GM19438 (cell line): ENCODE results near the gene ROM1.
"Not testable (repeated sequence)": the region's sequence is repeated elsewhere in the genome, so short reads cannot be mapped to it uniquely, and the experiment has no call there.

ENCODE experiments used
- ATAC-seq: cut with Tn5 transposase; IDR thresholded peaks from one replicate; pipeline ENCODE4 v1.9.1; 2021; ENCODE audit warnings: low read depth; ENCODE audit not compliant: unreplicated experiment

ROM1 gene

DNA sequence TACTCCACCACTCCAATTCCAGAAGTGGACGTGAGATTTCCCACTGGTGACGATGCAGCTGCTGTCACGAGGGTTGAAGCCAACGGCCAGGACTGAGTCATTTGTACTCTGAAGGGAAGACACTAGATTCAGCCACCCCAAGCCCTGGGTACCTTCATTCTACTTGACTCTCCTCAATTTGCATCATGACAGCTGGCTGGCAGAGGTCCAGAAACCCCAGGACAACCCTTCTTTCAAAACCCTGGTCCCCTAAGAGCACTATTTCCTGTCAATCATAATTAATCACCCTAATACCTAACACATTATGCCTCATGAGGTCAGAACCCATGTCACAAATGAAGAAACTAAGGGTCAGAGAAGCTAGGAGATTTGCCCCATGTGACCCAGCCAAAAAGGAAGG, 5.3 kb upstream of the ROM1 start:
- no peak for ATAC-seq

DNA sequence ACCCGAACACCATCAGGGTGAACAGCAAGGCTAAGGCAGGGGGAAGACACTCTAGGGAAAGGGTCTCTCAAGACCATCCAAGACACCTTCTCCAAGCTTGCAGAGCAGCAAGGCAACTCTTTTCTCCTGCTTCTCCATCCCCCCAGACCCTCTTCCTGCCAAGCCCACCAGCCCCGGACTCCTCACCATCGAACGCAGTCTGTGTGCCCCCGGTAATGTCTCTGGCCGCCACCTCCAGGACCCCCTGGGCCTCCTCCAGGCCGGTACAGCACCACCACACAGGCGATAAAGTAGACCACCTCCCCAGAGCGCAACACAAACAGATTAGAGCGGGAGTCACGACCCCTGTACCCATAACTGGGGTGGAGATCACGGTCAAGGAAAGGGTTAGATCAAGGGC, 4.3 kb upstream of the ROM1 start:
- ATAC-seq, result no peak

DNA sequence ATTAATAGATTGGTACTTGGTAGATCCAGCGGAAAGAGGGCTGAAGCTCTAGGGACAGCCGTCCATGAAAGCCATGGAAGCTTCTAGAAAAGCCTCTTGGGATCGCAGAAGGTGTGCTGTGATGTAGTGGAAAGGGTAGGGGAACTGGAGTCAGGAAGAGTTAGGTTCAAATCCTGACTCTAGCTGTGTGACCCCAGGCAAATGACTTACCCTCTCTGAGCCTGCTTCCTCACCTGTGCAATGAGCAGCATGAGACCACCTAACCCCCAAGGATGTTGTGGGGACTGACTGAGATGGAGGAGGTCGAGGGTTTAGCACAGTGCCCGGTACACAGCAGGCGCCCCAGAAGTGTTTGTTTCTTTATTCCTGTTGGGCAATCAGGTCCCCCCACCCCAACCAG, 2.7 kb upstream of the ROM1 start:
- ATAC-seq, result no peak

DNA sequence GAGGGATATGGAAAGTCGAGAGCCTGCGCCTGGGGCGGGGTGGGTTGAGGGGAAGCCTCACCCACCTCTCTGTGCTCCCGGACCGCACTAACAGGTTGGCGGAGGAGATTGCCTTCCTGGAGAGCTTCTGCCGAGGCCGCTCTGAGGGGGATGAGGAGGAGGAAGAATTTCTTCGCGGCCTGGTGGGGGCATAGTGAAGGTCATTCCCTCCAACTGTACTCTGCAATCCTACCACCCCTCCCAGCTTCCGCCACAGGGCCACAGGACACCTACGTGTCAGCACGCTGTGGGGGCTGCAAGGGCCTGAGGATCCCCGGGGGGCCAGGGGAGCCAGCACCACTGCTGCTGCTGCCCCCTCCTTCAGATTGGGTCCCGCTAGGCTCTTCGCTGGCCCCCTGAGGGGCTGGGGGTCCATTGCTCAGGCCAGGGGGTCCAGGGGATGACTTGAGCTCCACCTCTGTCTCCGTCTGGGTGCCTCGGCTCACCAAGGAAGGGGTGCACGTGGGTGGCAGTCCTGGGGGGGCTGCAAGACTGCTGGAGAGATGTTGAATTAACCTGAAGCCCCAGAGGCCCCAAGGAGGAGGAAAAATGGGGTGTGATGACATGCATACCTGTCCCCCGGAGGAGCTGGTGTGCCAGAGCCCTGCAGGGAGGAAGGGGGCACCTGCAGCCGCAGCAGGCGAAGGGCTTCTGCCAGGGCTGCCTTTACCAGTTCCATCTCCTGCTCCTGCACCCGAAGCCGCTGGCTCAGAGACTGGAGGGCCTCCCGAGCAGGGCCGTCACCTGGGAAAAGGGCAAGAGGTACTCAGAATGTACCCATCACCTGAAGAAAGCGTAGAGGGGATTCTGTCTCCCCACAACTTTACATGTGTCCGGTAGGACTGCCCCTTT, 2.0 kb upstream of the ROM1 start:
- no peak for ATAC-seq

DNA sequence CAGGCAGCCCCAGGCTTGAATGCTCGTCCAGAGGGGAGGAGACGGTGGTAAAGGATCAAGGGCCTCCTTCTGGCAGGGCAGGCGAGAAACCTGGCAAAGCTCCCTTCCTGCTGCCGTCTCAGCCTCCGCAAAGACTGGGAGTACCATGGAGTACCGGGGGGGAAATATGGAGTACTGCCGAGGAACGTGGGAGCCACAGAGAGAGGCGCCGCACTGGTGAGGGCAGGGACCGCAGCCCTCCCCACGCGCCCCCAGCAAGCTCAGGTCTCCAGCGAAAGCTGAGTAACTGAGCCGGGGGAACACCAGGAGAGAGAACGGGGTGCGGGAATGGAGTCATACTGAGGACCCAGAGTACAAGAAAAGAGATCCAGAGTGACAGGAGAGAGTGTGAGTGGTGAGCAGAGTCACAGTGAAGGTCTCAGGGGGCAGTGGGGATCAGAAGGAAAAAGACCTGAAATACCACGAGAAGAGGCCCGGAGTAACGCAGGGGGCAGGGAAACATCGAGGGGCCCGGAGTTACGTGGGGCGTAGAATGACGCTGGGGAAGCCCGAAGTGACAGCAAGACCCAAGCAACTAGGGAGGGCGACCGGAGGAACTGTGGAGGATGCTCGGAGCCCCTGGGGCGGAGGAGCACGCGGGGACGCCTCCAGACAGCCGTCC, 1.2 kb upstream of the ROM1 start:
- peak; percentile 20 for ATAC-seq

DNA sequence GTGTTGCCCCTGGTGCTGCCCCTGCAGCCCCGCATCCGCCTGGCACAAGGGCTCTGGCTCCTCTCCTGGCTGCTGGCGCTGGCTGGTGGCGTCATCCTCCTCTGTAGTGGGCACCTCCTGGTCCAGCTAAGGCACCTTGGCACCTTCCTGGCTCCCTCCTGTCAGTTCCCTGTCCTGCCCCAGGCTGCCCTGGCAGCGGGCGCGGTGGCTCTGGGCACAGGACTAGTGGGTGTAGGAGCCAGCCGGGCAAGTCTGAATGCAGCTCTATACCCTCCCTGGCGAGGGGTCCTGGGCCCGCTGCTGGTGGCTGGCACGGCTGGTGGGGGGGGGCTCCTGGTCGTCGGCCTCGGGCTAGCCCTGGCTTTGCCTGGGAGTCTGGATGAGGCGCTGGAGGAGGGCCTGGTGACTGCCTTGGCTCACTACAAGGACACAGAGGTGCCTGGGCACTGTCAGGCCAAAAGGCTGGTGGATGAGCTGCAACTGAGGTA, 278 bp downstream of the ROM1 start:
- ATAC-seq, result no peak

DNA sequence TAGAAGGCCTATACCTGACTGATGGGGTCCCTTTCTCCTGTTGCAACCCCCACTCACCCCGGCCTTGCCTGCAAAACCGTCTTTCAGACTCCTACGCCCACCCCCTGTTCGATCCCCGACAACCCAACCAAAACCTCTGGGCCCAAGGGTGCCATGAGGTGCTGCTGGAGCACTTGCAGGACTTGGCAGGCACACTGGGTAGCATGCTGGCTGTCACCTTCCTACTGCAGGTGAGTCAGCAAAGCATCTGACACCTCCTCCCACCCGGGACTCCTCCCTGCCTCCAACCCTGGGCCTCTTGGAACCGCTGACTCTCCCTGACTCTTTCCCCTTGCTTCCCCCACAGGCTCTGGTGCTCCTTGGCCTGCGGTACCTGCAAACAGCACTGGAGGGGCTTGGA, 1.2 kb downstream of the ROM1 start:
- no peak for ATAC-seq

DNA sequence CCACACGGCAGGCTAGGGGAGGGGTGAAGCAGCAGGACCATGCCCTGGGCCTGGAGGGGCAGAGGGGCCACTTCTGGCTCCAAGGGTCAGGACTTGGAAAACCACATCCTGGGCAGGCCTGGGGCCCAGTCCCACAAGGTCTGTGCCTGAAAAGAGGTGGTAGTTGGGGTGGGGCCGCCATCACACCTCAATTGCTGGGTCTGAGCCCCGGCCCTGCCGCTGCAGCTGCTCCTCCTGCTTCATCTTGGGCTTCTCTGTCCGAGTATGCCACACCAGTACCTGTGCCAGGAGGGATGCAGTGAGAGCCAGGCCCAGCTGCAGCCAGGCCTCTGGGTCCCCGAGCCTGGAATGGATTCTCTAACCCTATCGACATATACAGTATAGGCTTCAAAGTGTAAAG, 2.5 kb downstream of the ROM1 start:
- no peak for ATAC-seq

DNA sequence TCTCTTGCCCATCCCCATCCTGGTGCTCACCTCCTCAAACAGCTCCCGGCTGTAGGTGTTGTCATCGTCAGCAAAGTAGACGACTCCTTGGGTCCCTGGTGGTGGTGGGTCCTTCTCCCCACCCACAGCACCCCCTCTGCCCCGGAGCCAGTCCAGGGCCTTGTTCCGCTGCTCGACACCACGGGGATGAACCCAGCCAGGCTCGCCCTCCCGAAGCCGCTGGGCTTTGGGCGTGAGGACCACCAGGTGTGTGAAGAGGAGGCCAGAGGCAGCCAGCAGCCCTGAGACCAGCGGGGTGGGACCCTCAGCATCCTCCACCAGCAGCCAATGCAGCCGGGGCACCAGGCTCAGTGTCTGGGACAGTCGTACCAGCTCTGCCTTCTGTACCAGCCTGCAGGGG, 3.9 kb downstream of the ROM1 start:
- not testable (repeated sequence) for ATAC-seq

DNA sequence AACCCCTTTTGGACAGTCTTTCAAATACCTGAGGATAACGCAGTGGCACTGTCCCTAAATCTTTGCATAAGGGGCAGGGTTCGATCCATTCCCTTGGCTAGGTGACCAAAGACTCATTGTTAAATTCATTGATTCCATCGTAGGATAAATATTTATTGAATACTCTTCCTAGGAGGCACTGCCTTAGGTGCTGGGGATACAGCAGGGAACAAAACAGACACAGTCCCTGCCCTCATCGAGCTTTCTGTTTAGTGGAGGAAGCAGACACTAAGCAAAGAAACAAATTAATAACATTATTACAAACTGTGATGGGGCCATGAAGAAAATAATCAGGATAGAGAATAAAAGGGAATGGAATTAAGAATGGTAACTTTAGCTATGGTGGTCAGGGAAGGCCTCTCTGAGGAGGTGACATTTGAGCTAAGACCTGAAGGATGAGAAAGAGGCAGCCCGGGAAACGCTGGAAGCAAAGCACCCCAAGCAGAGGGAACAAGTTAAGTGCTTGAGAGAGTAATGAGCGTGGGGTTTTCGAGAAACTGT, 8.0 kb downstream of the ROM1 start:
- no peak for ATAC-seq

DNA sequence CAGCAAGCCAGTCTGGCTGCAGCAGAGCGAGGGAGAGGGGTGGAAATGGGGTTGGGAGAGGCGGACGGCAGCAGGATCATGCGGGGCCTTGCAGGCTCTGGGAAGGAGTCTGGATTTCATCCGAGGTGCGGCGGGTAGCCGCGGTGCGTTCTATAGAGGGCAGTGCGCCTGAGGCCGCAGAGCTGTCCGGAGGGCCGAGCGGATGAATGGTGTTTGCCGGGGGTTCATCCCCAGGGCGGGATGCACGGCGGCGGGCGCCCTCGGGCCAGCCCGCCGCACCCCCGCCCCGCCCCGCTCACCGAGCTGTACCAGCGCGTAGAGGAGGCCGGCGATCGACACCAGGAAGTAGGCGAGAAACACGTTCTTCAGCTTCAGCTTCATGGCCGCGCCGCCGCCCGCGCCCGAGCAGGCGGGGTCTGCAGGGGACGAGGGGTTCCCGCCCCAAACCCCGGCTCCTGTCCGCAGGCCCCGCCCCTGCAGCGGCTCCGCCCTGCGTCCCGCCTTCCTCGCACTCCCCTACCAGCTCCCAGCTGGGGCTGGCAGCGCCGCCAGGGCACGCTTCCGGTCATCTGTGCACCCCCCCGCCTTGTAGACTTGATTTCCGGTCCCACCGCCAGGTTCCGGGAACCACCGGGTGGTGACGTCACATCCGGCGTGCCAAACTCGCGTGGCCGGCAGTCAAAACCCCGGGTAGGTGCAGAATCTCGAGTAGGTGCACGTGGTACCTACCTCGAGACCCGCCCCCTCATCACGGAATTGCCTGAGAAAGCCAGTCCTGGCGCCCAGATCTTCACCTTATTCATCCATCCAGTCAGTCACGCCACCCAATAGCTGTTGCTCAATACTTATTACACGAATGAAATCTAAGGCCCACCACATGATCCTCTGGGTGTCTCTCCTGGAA, 8.8 kb downstream of the ROM1 start, which contains the start of gene B3GAT3:
B3GAT3 (minus strand) TSS at position 420 of the 904 bp plus-strand sequence; CDS start at position 381, 39 bp downstream.
- peak; percentile 88 for ATAC-seq

DNA sequence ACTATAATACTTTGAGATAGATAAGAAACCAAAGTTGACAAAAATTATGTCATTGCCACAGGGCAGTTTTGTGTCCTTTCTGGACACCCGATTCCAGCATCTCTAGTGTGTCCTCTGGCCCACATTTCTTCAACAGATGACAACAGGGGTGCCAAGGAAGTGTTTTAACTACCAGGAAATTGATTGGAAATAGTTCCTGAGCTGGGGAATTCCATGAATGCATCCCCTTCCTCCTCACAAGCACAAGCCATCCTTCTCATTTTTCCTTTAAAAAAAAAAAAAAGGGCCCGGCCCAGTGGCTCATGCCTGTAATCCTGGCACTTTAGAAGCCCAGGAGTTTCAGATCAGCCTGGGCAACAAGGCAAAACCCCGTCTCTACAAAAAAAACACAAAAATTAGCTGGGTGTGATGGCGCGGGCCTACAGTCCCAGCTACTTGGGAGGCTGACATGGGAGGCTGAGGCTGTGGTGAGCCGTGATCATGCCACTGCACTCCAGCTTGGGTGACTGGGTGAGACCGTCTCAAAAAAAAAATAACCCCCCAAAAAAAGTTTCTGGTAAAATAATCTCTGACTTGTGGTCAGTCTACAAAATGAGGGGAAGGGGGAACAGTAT, 9.5 kb downstream of the ROM1 start:
- no peak for ATAC-seq

DNA sequence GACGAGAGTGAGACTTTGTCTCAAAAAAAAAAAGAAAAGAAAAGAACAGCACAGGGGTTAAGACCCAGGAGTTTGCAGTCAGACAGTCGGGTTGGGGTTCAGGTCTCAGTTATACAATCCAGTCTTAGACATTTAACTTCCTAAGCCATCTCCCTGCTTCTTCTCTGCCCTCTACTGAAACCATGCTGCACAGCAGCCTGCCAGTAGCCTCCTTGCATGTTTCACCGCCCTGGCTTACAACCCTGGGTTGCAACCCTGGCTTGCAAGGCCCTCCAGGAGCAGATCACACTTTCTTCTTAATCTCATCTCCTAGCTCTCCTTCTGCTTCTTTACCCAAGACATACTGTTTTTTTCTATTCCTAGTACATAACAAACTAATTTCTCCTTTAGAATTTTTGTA, 14.7 kb downstream of the ROM1 start:
- ATAC-seq, result no peak

DNA sequence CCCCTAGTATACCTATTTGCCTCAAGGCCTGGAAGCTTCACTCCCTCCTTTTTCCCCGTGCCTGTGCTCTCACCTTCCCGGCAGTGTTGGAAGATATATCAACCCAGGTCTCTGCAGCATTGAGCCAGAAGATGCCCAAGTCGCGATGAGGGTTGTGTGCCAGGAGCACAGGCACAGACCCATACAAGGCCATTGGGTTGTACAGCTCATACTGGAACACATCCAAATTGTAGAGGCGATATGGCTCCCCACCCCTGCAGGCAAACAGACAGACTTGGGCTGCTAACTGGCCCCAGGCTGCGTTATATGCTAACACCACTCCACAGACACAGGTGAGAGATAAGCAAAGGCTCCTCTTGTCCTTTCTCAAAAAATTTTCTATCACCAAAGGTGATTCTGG, 19.4 kb downstream of the ROM1 start:
- no peak for ATAC-seq

DNA sequence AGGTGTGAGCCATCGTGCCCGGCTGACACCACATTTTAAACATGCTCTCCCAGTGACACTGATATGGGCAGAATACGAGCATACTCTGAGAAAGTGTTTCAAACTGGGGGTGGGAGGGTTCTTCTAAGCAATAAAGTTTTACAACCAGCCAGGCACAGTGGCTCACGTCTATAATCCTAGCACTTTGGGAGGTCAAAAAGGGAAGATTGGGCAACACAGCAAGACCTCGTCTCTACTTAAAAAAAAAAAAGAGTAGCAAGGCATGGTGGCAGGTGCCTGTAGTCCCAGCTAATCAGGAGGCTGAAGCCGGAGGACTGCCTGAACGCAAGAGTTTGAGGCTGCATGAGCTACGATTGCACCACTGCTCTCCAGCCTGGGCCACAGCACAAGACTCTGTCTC, 31.2 kb downstream of the ROM1 start:
- ATAC-seq, result no peak

DNA sequence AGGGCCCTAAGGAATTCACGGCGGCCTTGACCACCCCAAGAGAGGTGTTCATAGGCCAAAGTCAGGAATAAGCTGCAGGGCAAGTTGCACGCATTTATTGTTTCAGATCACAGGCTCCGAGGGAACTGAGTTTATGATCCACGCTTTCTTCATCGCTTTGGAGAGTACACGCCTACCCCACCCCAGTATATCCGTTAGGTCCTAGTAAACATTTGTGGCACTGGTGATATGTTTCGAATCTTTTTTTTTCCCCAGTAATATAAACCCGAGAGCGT, 32.6 kb downstream of the ROM1 start:
- ATAC-seq, result no peak

DNA sequence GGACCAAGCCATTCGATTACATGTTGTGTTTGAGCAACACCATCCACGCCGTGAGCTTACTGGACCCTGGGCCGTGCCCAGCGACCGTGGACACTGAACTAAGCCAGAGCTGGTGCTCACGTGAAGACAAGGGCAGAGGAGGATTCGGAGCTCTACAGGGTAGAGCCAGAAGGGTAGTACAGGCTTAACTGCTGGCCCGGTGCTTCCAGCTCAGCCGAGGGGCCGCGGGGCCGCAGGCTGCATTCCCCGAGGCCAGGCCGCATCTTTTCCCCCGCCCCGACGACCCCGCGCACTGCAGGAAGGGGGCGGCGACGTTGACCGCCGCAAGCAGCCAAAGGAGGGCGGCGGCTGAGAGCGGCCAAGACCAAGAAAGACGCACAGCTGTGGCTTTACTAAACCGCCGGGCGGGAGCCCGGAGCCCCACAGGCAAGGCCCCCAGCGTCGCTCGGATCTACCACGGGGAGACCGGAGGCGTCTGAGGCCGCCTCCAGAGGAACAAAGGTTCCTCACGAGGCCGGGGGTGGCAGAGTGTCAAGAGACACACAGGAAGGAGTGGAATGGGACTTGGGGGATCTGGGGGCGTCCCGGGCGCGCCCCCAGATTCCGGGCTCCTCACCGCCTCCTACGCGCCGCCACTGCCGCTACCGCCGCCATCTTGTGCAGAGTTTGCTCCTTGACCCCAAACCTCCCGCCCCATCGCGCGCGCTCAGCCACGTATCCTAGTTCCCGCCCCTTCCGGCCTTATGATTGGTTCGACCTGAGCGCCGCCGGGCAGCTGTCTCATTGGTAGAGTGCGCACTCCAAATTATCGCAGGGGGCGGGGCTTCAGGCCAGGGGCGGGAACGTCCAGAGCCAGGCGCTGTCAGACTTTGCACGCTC, 33.1 kb downstream of the ROM1 start, which contains the start of gene GANAB:
GANAB (minus strand) TSS at position 668 of the 879 bp plus-strand sequence; CDS start at position 654, 14 bp downstream.
- peak; percentile 86 for ATAC-seq

DNA sequence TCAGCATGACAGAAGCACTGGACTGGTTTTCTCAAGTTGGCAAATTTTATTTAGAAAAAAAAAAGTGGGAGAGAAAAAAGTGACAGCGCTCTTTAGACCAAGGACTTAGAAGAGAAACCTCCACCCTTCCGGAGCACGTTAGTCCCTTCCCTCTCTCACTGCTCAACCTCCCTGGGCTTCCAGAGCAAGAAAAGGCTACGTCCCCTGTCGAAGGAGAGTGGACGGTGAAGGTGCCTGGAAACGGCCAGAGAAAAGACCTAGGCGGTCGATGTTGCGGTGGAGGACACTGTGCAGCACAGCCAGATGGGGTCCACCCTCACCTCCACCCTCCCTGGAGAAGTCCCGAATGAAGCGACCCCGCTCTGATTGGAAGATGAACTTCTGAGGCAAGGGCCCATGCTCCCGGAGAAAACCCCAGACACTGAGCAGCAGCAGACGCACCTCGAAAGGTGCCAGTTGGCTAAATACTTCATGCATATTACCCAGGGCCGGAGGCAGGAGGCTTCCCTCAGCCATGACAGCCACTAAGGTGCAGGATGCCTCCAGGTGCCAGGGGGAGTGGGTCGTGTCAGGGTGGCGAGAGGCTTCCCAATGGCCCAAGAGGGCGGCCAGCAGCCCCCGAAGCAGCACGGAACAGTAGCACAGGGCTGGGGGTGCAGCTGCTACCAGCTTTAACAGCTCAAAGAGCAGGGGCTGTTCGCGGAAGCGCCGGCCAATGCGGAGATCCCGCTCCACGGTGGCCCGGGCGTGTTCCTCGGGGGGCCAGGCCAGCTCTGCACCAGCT, 34.0 kb downstream of the ROM1 start:
- no peak for ATAC-seq
